HG02973 (cell line): Measurements from ENCODE around the gene COL26A1.

Experiments used
- ATAC-seq: cut with Tn5 transposase; IDR thresholded peaks from one replicate; pipeline ENCODE4 v1.9.1; 2021; ENCODE audit warnings: moderate library complexity; ENCODE audit not compliant: unreplicated experiment

The COL26A1 gene

DNA sequence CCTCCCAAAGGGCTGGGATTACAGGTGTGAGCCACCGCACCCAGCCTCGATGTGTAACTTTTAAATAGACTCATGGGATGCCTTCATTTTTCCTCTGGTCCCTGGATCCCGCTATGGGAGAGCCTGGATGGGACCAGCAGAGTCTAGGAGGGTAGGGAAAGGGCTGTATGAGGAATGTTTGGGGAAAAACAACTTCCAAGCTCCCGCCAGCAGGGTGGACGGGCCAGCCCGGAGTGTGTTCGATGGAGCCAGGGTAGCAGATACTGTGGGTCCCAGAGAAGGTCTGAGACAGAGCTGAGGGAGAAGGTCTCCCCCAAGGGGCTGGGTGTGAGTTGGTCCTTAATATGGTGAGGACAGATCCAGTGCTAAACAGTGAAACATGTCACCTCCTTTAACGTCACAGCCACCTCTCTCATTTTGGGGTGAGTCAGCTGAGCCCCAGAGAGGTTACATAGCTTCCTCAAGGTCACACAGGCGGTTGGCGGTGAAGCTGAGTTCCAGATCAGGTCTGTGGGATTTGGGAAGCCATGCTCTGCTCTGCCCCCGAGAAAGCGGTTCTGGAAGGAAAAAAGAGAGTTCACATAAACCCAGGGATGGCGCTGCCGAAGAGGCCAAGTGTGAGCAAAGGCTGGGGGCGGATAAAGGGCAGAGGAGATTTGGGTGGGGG, 200.0 kb downstream of the COL26A1 start:
- ATAC-seq: no peak

DNA sequence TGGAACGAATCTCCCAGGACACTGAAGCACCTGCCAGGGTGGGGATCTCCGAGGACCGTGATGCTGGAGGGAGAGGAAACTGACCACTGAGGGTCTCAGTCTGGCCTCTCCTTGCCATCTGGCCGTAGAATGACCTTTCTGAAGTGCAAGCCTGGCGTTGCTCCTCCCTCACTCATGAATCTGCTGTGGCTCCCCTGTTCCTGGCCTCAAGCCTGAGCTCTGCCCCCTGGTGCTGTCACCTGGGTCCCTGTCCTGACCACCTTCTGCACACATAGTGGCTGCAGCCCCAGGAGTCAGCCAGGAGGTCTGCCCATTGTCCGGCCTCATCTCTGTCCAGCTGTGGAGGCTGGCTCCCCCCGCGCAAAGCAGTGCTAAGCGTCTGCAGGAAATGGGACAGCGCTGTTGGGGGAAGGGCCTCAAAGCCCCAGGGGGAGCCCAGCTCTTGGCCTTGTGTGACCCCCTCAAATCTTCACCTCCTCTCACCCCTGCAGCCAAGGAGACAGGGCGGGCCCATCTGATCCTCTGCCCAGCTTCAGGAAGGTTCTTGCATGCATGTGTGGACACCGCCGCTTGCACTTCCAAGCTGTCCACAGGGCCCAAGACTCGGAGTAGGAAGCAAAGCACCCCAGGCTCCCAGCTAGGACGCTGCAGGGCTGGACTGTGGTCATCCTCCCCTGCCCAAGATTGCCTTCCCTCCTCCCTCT, 200.7 kb downstream of the COL26A1 start:
- no peak for ATAC-seq

DNA sequence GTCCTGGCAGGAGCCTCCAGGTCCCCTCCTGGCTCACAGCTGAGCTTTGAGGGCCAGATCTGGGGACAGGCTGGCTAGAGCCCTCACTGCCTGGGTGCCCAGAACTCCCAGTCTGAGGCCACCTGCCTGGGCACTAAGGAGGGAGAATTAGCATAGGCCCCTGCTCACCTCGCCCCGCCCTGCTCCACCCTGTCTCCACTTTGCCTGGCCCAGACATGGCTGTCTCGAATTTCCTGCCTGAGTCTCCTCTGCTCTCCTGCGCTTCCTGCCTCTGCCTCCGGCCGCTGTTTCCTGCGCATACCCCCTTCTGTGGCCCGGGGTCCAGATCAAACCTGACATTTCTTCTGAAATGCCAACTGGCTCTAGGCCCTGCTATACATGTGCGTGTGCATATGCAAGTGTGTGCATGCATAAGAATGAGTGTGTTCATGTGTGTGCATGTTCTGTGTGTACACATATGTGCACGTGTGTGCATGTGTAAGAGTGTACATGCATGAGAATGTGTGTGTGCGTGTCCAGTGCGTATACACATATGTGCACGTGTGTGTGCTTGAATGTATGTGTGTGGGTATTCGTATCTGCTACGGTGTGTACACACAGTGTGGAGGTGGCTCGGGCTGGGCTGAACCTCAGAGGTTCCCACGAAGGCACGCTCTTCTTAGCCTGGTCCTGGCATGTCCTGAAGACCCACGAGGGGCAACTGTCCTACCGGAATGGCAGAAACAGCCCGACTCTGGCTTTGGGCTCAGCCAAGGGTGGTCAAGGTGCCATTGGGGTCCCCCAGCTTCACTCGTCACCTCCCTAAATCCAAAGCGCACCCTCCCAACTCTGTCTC, 201.5 kb downstream of the COL26A1 start:
- ATAC-seq: no peak

DNA sequence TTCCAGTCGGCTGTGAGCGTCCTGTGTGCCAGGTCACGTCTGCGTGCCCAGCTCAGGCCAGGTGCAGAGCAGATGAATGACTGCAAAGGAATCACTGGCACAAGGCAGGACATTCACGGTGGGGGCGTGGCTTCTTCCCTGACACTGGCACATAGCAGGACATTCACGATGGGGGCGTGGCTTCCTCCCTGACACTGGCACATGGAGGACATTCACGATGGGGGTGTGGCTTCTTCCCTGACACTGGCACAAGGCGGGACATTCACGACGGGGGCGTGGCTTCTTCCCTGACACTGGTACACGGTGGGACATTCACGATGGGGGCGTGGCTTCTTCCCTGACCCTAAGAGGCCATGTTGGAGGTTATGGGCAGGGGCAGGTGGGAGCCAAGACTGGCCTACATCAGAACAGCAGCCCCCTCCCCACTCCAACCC, 202.1 kb downstream of the COL26A1 start:
- no peak for ATAC-seq

GRCh38 chr7:101565601-101566209, 203.0 kb downstream of the COL26A1 start:
- ATAC-seq: no peak

DNA sequence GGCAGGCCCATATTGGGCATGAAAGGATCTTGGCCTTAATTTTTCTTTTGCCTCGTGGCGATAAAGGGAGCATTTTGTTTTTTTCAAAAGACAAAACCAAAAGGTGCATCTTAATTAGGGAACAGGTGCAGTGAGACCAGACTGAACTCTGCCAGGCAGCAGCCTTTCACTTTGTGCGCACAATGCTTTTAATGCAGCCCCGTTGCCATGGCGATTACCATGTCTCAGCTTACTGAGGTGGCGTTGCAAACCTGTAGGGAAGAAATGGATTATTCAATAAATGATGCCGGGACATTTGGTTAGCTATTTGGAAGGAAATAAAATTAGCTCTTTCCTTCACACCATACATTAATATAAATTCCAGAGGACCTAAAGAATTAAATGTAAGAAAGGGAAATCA, 204.6 kb downstream of the COL26A1 start:
- no peak for ATAC-seq

DNA sequence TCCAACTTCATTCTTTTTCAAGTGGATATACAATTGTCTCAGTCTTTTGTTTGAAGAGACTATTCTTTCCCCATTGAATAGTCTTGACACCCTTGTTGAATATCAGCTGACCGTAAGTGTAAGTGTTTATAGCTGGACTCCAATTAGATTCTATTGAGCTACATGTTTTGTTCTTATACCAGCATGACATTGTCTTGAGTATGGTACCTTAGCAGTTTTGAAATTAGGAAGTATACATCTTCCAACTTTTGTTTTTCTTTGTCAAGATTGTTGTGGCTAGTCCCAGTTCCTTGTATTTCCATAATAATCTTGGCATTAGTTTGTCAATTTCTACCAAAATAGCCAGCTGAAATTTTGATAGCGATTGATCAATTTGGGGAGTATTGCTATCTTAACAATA, 209.5 kb downstream of the COL26A1 start:
- no peak for ATAC-seq

- no peak for ATAC-seq
Observed at GRCh38 chr7:101575168-101575567, 212.5 kb downstream of the COL26A1 start.

- no peak for ATAC-seq
Observed at GRCh38 chr7:101575721-101576120, 213.0 kb downstream of the COL26A1 start.

DNA sequence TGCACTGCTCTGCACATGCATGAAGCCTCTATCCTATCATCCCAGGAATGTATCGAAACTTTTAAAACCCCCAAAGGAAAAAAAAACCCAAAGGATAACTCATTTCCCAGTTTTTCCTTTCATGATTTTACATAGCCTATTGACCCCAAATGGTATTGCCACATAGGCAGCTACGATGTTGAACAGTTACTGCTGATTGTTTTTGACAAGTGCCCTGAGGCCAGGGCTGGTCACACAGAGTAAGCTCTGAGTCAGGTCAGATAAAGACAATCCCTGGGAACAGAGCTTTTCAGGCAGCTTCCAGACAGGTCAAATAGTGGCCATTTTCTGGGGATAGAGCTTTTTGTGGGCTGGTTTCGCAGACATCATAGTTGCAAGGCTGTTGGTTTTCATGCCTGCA, 214.3 kb downstream of the COL26A1 start:
- ATAC-seq: no peak

DNA sequence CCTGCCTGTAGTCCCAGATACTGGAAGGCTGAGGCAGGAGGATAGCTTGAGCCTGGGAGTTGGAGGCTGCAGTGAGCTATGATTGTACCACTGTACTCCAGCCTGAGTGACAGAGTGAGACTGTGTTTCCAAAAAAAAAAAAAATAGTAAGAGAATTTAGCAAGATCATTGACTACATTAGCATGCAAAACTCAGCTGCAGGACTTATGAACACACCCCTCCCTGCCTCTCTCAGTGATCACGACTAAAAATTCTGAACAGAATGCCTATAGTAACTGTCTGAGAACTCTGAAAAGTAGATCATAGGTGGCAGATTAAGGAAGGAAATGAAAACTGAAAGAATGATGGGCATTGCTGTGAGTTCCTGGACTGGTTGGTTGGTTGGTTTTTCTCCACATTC, 215.9 kb downstream of the COL26A1 start:
- no peak for ATAC-seq

GRCh38 chr7:101580596-101580995, 217.9 kb downstream of the COL26A1 start:
- ATAC-seq: no peak

- no peak for ATAC-seq
Observed at GRCh38 chr7:101581891-101582290, 219.2 kb downstream of the COL26A1 start.

GRCh38 chr7:101582971-101583370, 220.3 kb downstream of the COL26A1 start:
- no peak for ATAC-seq

DNA sequence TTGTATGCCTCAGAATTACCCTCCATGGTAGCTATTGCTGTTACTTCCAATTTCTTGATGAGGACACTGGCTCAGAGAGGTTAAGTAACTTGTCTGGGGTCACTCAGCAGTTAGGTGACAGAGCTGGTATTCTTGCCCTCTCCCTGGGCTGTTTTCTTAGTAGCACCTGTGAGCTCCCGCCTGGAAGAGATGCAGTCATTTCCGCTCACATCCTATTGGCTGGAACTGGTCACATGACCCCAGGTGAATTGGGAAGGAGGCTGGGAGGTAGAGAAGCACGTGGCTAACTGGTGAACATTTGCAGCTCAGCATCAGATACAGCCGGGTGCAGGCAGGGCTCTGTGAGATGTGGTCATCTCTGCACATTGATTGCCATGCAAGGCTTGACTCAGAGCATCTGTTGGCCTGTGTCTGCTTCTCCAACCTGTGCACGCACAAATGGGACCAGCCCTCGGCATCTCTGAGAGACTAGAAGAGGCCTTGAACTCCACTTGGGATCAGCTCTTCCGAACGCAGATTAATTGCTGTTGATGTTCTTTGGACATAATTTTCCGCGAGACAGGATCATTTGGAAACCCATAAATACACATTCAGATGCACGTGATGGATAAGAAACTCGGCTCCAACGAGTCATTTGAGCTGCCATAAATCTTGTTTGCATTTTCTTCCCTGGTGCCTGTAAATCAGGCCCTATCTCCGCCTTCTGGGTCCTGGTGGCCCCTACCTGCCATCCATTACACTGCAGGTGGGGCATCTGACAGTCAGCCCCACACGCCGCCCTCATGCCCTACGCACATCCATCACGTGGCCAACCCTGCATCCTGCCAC, 223.6 kb downstream of the COL26A1 start:
- ATAC-seq: no peak

- ATAC-seq: no peak
Observed at GRCh38 chr7:101586906-101587677, 224.4 kb downstream of the COL26A1 start.

DNA sequence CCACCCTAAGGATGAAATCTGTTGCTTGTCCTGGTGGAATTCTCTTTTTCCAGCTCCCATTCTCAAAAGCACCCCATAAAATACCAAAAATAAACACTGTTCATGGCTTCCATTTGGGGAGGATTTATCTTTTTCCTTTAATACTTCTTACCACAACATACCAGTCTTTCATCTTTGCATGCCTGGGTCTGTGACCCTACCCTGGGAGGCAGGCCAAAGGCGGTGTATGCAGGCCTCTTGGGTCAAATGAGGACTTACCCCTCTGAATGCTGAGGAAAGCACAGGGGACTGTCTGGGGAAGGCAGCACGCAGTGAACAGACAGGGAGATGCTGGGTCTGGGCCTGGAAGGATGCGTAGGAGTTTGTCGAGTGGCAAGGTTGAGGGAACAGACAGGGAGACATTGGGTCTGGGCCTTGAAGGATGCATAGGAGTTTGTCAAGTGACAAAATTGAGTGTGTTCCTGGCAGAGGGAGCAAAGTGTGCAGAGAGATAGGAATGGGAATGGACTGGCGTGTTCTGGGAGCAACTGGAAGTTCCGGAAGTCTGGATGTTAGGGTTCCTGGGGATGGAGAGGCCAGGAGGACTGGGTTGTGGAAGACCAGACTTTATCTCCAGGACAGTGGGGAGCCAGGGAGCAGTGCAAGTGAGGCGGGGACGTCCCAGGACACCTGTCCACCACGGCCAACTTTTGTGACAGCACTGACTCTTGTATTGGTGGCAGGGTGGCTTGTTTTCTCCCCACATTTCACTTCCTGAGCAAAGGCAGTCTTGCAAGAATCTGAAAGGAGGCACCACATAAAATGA, 225.7 kb downstream of the COL26A1 start:
- no peak for ATAC-seq

DNA sequence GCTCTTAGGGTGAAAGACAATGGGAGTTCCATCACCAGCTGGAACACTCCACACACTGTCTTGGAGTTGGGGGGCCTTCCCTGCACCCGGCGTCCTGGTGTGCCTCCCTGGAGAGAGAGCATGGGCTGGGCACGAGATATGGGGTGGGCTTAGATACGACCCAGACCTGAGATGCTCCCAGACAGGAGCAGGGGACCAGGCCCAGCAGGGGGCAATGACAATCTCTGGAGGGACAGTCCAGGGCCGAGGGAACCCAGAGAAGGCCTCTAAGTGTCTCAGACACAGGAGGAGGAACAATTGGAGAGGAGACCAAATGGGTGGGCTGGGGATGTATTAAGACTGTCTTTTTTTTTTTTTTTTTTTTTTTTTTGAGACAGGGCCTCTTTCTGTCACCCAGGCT, 226.4 kb downstream of the COL26A1 start:
- ATAC-seq: no peak
